ENCODE results near the gene A2ML1.
"Not testable (repeated sequence)": the region's sequence is repeated elsewhere in the genome, so short reads cannot be mapped to it uniquely, and the experiment has no call there.

A2ML1 gene

DNA sequence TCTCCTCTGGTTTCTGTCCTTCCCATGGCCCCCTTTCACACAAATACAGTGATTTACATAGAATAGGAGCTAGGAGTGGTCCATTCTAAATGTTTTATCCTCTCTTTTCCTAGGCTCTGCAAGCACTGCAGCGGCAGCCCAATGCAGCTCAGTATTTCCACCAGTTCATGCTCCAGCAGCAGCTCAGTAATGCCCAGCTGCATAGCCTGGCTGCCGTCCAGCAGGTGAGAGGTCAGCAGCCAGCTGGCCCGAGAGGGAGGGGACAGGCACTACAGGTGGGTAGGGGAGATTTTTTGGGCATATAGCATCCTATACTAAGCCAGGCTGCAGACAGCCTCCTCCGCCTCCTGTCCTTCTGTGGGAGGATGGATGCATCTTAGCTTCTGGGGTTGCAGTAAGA lies 97.2 kb downstream of the A2ML1 start:
- H3K4me3 ChIP-seq (ENCODE audit: low read length in 2 of 2); H3K27me3 ChIP-seq (ENCODE audit: control insufficient read depth in 1 of 2, insufficient read depth in 2 of 2, low read length in 2 of 2); H3K9me3 ChIP-seq (ENCODE audit: control insufficient read depth in 2 of 2, low read length in 2 of 2); H3K4me1 ChIP-seq (ENCODE audit: control insufficient read depth, insufficient read depth, low read length); H3K27ac ChIP-seq (ENCODE audit: low read length); H3K9ac ChIP-seq (ENCODE audit: low read length in 2 of 2): not testable (repeated sequence)
- peaks cover 27 to 33% of the 10 kb centered on the region in 2 donors for H3K36me3 ChIP-seq (ENCODE audit: control insufficient read depth in 2 of 2, insufficient read depth in 2 of 2, low read length in 2 of 2)

DNA sequence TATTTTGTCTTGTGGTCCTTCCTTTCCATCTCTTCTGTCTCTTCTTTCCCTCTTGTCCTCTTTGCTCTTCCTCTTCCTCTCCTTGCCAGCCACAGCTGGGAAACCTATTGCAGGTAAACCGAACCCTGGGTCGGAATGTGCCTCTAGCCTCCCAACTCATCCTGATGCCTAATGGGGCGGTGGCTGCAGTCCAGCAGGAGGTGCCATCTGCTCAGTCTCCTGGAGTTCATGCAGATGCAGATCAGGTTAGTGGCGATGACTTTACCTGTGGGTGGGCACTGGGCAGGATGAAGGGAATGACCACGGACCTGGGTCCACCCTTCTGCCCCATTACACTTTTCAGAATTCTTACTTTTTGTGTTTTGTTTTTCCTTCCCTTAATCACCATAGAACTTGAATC lies 100.1 kb downstream of the A2ML1 start:
- no peaks in the 10 kb centered on the region for H3K9me3 ChIP-seq (ENCODE audit: control insufficient read depth in 2 of 2, low read length in 2 of 2)
- H3K9ac ChIP-seq (ENCODE audit: low read length in 2 of 2), result no peak overlapping the region
- H3K36me3 ChIP-seq (ENCODE audit: control insufficient read depth in 2 of 2, insufficient read depth in 2 of 2, low read length in 2 of 2), result peaks cover 37 to 39% of the 10 kb centered on the region in 2 donors
- no peak overlapping the region for H3K4me3 ChIP-seq (ENCODE audit: low read length in 2 of 2)
- no peak overlapping the region for H3K27ac ChIP-seq (ENCODE audit: low read length)
- H3K4me1 ChIP-seq (ENCODE audit: control insufficient read depth, insufficient read depth, low read length), result no peaks in the 10 kb centered on the region
- H3K27me3 ChIP-seq (ENCODE audit: control insufficient read depth in 1 of 2, insufficient read depth in 2 of 2, low read length in 2 of 2), result no peaks in the 10 kb centered on the region
